Activated B cell treated with CpG ODN at 0.5 μM for 24 hours (primary cell): ENCODE measurements around the gene GUSB. TPM values are rescaled to one million over a fixed set of nuclear protein-coding genes. Genes with fewer than 3 reads are reported as not detected.

Source experiments
- ATAC-seq: fragments of 200-7000 bp; cut with Tn5 transposase; one replicate; pipeline ENCODE4 v1.10.0; 2021; ENCODE audit warnings: low read depth, mild to moderate bottlenecking, moderate library complexity
- CTCF ChIA-PET: fragments of 350-600 bp; sonication (Branson Sonifier 250); formaldehyde crosslinking; loops from one replicate; lab custom pipeline; 2021; ENCODE audit warnings: antibody characterized with exemption; lab: Charles Lee
- POLR2A ChIA-PET: fragments of 350-600 bp; sonication (Branson Sonifier 250); formaldehyde crosslinking; loops from one replicate; lab custom pipeline; 2021; ENCODE audit warnings: antibody characterized with exemption; lab: Charles Lee
- DNase-seq: peaks from one replicate; pipeline ENCODE4 v3.0.0; 2022
- H3K27ac Mint-ChIP-seq: one replicate; pipeline ENCODE4 v1.8.0; 2020; ENCODE audit warnings: mixed read lengths
- H3K27me3 Mint-ChIP-seq: one replicate; pipeline ENCODE4 v1.8.0; 2021; ENCODE audit warnings: mixed read lengths
- H3K36me3 Mint-ChIP-seq: one replicate; pipeline ENCODE4 v1.8.0; 2021; ENCODE audit warnings: low read depth, mixed read lengths
- H3K4me1 Mint-ChIP-seq: one replicate; pipeline ENCODE4 v1.8.0; 2021; ENCODE audit warnings: mixed read lengths
- H3K4me3 Mint-ChIP-seq: one replicate; pipeline ENCODE4 v1.8.0; 2020; ENCODE audit warnings: mild to moderate bottlenecking, mixed read lengths
- H3K9me3 Mint-ChIP-seq: one replicate; pipeline ENCODE4 v1.8.0; 2020; ENCODE audit warnings: mixed read lengths
- CTCF ChIP-seq: fragments of 200-600 bp; IDR thresholded peaks from one replicate; pipeline ENCODE4 v1.8.0; 2022; ENCODE audit warnings: antibody characterized with exemption, mild to moderate bottlenecking
- intact Hi-C: fragments of 100-400 bp; cut with micrococcal nuclease; formaldehyde crosslinking; loops from one replicate; pipeline ENCODE4 v1.15.1; 2024
- total RNA-seq: library from RNA; stranded (reverse); gene quantifications from 2 replicates; pipeline ENCODE4 v1.2.3, GENCODE V29; 2022

Gene GUSB
- total RNA-seq, 1 donor from 2014 or later: 40.8 TPM

GRCh38 chr7:65978891-65979582, 3.0 kb downstream of the GUSB start:
- peaks cover 19% of the 10 kb centered on the region for H3K4me1 Mint-ChIP-seq
- H3K9me3 Mint-ChIP-seq: no peaks in the 10 kb centered on the region
- POLR2A ChIA-PET: no interaction called here
- H3K27ac Mint-ChIP-seq: no peak overlapping the region
- intact Hi-C loops: no loop called here
- no peak overlapping the region for H3K4me3 Mint-ChIP-seq
- no peak for DNase-seq
- no peaks in the 10 kb centered on the region for H3K27me3 Mint-ChIP-seq
- TF ChIP-seq CTCF: no peak
- ATAC-seq: no peak
- CTCF ChIA-PET: no interaction called here
- H3K36me3 Mint-ChIP-seq: peaks cover 29% of the 10 kb centered on the region

- DNase-seq: no peak
- intact Hi-C loops: no loop called here
- Mint-ChIP-seq H3K27me3 (no peaks in the 10 kb centered on the region), H3K27ac (no peak overlapping the region), H3K4me1 (peaks cover 17% of the 10 kb centered on the region), H3K9me3 (no peaks in the 10 kb centered on the region), H3K36me3 (peaks cover 48% of the 10 kb centered on the region), H3K4me3 (no peak overlapping the region)
- CTCF ChIA-PET: no interaction called here
- no peak for TF ChIP-seq CTCF
- POLR2A ChIA-PET: interaction anchor here (0.6 kb wide), 1 partner anchor 9 kb away, joined by 3 read pairs; no protein-coding TSS in a partner anchor
- ATAC-seq: no peak
Observed at GRCh38 chr7:65976659-65977196, 5.3 kb downstream of the GUSB start.

GRCh38 chr7:65975814-65976445, 6.1 kb downstream of the GUSB start:
- no peaks in the 10 kb centered on the region for H3K27me3 Mint-ChIP-seq
- H3K4me3 Mint-ChIP-seq: no peak overlapping the region
- no peak overlapping the region for H3K27ac Mint-ChIP-seq
- ATAC-seq: no peak
- no peak for TF ChIP-seq CTCF
- peaks cover 16% of the 10 kb centered on the region for H3K4me1 Mint-ChIP-seq
- ChIA-PET CTCF (no interaction called here), POLR2A (no interaction called here)
- H3K9me3 Mint-ChIP-seq: no peaks in the 10 kb centered on the region
- intact Hi-C loops: no loop called here
- no peak for DNase-seq
- H3K36me3 Mint-ChIP-seq: peaks cover 55% of the 10 kb centered on the region

GRCh38 chr7:65974876-65975275, 7.1 kb downstream of the GUSB start:
- no peak overlapping the region for H3K4me3 Mint-ChIP-seq
- ChIA-PET POLR2A (no interaction called here), CTCF (no interaction called here)
- peaks cover 64% of the 10 kb centered on the region for H3K36me3 Mint-ChIP-seq
- H3K9me3 Mint-ChIP-seq: no peaks in the 10 kb centered on the region
- no peaks in the 10 kb centered on the region for H3K27me3 Mint-ChIP-seq
- ATAC-seq: no peak
- DNase-seq: no peak
- no peak for TF ChIP-seq CTCF
- H3K27ac Mint-ChIP-seq: peak overlapping the region; percentile 30
- H3K4me1 Mint-ChIP-seq: peaks cover 8% of the 10 kb centered on the region
- intact Hi-C loops: no loop called here

GRCh38 chr7:65974191-65974801, 7.7 kb downstream of the GUSB start:
- TF ChIP-seq CTCF: no peak
- Mint-ChIP-seq H3K36me3 (peaks cover 66% of the 10 kb centered on the region), H3K27ac (peak overlapping the region; percentile 30), H3K4me3 (no peak overlapping the region), H3K4me1 (peaks cover 5% of the 10 kb centered on the region), H3K9me3 (no peaks in the 10 kb centered on the region), H3K27me3 (no peaks in the 10 kb centered on the region)
- intact Hi-C loops: no loop called here
- ChIA-PET CTCF (no interaction called here), POLR2A (no interaction called here)
- DNase-seq: no peak
- ATAC-seq: no peak
